ENCODE results near the gene SIDT1. TPM values are rescaled to one million over a fixed set of nuclear protein-coding genes. Genes with fewer than 3 reads are reported as not detected.
"Not testable (repeated sequence)": the region's sequence is repeated elsewhere in the genome, so short reads cannot be mapped to it uniquely, and the experiment has no call there.

SIDT1 gene
- total and polyA plus RNA-seq, 12 donors, result 0.32 to 2.4 (median 0.77) TPM

GRCh38 chr3:113631573-113631972, 99.2 kb downstream of the SIDT1 start:
- H3K36me3 ChIP-seq, result no peaks in the 10 kb centered on the region
- no peak overlapping the region for H3K4me3 ChIP-seq
- no peak for DNase-seq
- WGBS, 2 donors, result 79 to 84% methylated on average over 6 of the region's 6 CpGs
- no peak overlapping the region for H3K27ac ChIP-seq
- intact Hi-C loops (cut with DNase I), result no loop called here
- H3K4me1 ChIP-seq, result peaks cover 0 to 8% (median 3%) of the 10 kb centered on the region in 9 donors
- no peaks in the 10 kb centered on the region for H3K27me3 ChIP-seq
- no peak for TF ChIP-seq CTCF (IDR thresholded peaks at IDR 0.05)
- no peaks in the 10 kb centered on the region for H3K9me3 ChIP-seq
- ATAC-seq, result no peak

- H3K27ac ChIP-seq, result no peak overlapping the region
- H3K36me3 ChIP-seq, result no peaks in the 10 kb centered on the region
- no peak for ATAC-seq
- no peak overlapping the region for H3K4me3 ChIP-seq
- no peaks in the 10 kb centered on the region for H3K27me3 ChIP-seq
- intact Hi-C loops (cut with DNase I), result no loop called here
- no peak for TF ChIP-seq CTCF (IDR thresholded peaks at IDR 0.05)
- H3K9me3 ChIP-seq, result no peaks in the 10 kb centered on the region
- 92% methylated on average over 8 of the region's 8 CpGs for WGBS, 2 donors
- DNase-seq, result no peak
- H3K4me1 ChIP-seq, result no peaks in the 10 kb centered on the region
Measured at GRCh38 chr3:113634782-113635474, 102.6 kb downstream of the SIDT1 start.

DNA sequence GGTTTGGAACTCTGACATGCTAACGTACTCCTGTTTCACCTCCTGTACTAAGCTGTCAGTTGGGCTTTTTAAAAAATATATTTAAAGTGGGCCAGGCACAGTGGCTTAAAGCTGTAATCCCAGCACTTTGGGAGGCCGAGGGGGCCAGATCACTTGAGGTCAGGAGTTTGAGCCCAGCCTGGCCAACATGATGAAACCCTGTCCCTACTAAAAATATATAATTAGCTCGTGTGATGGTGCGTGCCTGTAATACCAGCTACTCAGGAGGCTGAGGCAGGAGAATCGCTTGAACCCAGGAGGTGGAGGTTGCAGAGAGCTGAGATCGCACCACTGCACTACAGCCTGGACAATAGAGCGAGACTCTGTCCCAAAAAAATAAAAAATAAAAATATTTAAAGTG, 103.7 kb downstream of the SIDT1 start:
- intact Hi-C loops (cut with DNase I); H3K4me3 ChIP-seq; ATAC-seq; DNase-seq; H3K36me3 ChIP-seq; H3K4me1 ChIP-seq; H3K9me3 ChIP-seq; H3K27ac ChIP-seq; H3K27me3 ChIP-seq: not testable (repeated sequence)
- WGBS, 2 donors, result 87 to 89% methylated on average over 7 of the region's 7 CpGs

DNA sequence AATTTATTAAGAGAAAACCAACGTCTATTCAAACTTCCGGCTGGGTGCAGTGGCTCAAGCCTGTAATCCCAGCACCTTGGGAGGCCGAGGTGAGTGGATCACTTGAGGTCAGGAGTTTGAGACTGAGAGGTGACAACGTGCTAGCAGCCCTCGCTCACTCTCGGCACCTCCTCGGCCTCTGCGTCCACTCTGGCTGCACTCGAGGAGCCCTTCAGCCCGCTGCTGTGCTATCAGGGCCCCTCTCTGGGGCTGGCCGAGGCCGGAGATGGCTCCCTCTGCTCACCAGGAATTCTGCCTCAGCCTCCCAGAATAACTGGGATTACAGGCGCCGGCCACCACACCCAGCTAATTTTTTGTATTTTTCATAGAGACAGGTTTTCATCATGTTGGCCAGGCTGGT, 105.4 kb downstream of the SIDT1 start:
- H3K27ac ChIP-seq, result no peak overlapping the region
- H3K9me3 ChIP-seq, result no peaks in the 10 kb centered on the region
- no peak for TF ChIP-seq CTCF (IDR thresholded peaks at IDR 0.05)
- WGBS, 2 donors, result 90 to 92% methylated on average over 14 of the region's 14 CpGs
- ATAC-seq (no peak), DNase-seq (no peak)
- no peaks in the 10 kb centered on the region for H3K4me1 ChIP-seq
- no peak overlapping the region for H3K4me3 ChIP-seq
- H3K27me3 ChIP-seq, result no peaks in the 10 kb centered on the region
- intact Hi-C loops (cut with DNase I), result no loop called here
- H3K36me3 ChIP-seq, result no peaks in the 10 kb centered on the region

DNA sequence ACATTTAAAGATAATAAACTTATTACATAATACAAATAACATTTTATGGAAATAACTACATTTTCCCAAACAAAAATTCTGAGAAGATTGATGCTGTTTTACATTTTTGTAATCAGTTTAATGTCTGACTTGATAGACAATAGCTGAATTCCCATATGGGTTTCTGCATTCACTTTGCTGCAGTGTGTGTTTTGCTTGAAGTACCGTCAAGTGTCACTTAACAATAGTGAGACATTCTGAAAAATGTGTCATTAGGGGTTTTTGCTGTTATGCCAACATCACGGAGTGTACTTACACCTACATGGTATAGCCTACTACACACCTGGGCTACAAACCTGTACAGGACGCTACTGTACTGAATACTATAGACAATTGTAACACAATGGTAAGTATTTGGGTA, 106.6 kb downstream of the SIDT1 start:
- ATAC-seq, result no peak
- Histone ChIP-seq H3K27me3 (no peaks in the 10 kb centered on the region), H3K9me3 (peaks cover 0 to 5% (median 0%) of the 10 kb centered on the region in 11 donors), H3K27ac (no peak overlapping the region), H3K4me1 (no peaks in the 10 kb centered on the region), H3K36me3 (no peaks in the 10 kb centered on the region), H3K4me3 (no peak overlapping the region)
- WGBS, 2 donors, result 95 to 96% methylated on average over 3 of the region's 3 CpGs
- DNase-seq, result no peak
- no peak for TF ChIP-seq CTCF (IDR thresholded peaks at IDR 0.05)
- intact Hi-C loops (cut with DNase I), result no loop called here

Measured in heart right ventricle (tissue), 16 donors.